HG03442 (cell line): Measurements from ENCODE around the gene EXTL2.
A peak's percentile ranks its signal among the peaks of the same experiment; 100 is the strongest.
"Not testable (repeated sequence)": the region's sequence is repeated elsewhere in the genome, so short reads cannot be mapped to it uniquely, and the experiment has no call there.

Experiments used
- ATAC-seq: cut with Tn5 transposase; IDR thresholded peaks from one replicate; pipeline ENCODE4 v1.9.1; 2021; ENCODE audit warnings: mild to moderate bottlenecking, moderate library complexity; ENCODE audit not compliant: unreplicated experiment

EXTL2 gene

DNA sequence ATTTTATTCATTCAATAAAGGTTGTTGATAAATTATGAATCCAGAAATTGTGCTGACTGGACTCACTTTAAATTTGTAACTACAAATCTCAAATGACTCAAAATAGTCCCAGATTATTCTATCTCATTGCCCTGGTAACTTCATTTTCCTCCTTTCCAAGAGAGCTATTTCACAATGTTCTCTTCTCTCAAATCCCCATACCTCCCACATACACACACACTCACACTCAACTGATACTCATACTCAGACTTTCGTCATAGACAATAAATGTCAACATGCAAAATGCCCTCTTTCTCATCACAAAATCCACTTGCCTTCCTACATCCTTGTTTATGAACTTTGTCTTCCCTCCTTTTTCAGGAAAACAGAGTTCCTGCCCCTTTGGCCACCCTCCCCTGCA, 33.3 kb downstream of the EXTL2 start:
- ATAC-seq = no peak

DNA sequence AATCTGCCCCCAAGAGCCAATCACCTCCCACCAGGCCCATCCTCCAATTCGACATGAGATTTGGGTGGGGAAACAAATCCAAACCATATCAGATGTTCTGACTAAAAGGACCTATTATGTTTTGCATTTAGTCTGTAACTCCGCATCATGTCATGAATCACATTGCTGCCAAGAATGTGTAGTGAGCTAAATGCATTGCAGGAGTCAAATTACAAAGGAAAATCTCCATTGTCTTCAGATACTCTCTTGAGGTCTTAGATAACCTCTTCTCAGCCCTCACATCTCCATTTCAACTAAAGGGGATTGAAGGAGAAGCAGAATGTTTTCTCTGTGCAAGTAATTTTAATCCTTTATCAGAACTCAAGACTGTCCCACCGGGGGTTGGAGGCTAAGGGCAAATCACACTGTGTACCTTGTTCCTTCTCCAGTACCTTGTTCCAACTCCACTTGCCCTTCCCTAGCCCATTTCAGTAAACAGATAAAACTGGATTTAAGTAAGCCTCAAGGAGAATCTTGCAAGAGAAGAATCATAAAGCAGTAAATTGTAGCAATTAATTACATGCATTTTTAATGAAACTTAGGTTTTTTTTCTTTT, 34.1 kb downstream of the EXTL2 start:
- ATAC-seq = no peak

DNA sequence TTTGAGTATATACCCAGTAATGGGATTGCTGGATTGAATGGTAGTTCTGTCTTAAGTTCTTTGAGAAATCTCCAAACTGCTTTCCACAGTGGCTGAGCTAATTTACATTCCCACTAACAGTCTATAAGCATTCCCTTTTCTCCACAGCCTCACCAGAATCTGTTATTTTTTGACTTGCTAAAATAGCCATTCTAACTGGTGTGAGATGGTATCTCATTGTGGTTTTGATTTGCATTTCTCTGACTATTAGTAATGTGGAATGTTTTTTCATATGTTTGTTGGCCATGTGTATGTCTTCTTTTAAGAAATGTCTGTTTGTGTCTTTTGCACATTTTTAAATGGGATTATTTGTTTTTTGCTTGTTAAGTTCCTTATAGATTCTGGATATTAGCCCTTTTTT, 39.5 kb downstream of the EXTL2 start:
- ATAC-seq = not testable (repeated sequence)

DNA sequence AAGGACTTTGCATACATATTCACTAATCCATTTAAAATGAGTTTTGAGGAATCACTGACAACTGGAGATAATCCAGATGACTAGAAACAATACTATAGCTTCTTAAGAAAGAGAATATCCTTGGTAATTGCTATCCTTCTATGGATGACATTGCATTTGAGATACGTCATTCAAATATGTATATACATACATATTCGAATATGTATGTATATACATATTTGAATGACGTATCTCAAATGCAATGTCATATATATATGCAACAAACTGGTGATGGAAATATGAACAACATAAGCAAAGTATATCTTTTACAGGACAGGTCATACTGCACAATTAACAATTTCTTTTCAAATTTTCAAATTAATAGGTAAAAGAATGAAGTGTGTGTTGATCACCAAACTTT, 41.7 kb downstream of the EXTL2 start:
- no peak for ATAC-seq

DNA sequence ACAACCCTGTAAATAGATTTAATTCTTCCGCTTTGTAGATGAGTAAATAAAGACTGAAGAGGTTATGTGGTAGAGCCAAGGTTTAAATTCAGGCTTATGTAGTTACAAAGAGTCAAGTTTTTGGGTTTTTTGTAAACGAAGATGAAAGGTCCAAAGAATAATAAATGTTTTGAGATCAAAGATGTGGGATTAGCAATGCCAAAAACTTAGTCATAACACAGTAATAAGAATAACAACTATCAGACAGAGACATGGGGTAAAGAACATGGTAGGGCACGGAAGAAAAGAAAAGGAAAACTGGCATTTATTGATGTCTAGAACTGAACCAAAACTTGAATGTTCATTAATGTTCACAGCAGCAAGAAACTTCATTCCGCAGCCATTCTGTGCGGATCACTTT, 42.9 kb downstream of the EXTL2 start:
- ATAC-seq = no peak

- no peak for ATAC-seq
Observed at GRCh38 chr1:100847361-100848082, 47.1 kb downstream of the EXTL2 start.

GRCh38 chr1:100843160-100843559, 51.5 kb downstream of the EXTL2 start:
- ATAC-seq = not testable (repeated sequence)

DNA sequence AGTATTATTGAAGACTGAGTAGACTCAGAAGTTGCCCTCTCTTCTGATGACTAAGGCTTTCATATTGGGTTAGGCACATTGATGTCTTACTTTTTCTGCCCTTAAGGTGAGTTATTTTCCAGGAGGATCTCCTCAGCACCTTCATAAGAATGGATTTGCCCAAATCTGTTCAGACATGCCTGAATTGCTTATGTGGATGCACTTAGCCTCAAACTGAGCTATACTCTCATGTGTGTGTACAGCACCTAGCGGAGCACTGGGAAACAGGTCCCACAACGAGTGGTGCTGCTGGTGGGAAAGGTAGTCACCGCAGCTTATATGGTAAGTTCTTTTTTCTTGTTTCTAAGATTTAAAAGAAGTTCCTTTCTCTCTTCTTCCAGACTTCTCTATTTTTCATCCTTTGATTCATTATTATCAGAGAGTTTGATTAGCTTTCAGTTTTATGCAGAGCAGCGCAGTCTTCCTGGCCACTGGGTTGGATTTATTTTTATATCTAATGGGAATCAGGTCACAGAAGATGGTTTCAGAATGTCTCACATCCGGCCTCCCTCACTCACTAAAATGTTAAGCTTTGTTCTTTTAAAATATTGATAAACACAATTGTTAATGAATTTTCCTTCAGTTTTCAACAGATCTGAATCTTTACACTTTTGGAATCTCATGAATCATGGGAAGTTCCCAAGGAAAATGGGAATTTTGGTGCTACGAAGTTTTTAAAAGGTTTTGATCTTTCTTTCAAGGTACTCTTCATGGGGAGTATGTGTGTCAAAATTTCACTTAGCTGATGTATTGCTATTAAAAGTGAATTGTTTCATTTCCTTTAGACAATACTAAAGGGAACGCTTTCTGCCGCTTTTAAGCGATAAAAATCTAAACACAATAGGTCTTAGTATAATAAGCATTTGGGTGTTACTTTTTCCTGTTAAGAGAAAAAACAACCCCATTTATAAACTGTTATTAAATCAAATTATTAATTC, 58.5 kb downstream of the EXTL2 start:
- ATAC-seq = no peak

- ATAC-seq = peak; percentile 66
Observed at GRCh38 chr1:100834777-100835660, 59.6 kb downstream of the EXTL2 start.

DNA sequence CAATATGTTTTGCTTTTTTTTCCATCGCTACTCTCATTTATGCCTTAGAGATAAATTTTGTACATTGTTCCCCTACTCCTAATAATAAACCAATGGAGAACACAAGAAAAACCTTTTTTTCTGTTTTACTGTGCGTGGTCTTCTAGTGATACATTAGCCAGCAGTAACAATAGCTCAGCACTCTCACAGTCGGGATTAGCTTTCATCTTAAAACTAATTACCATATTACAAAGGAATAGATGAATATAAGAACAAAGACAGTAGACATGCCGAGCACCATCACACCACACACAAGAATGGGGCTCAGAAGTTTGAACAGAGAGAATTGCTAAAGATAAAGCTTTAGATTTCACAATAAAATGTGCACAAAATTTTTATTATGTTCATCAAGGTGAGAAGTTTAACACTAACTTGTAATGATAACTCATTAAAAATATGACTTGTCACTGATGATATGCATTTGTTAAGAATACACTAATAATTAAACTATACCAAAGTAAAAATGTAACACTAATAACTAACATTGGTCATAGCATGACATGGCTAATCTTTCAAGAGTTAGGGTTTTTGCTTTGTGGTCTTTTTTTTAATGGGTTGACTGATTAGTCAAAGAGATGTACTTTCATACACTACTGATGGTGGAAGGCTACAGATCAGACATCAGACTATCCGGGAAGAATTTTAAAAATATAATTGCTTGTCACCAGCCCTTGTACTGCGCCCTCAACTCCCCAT, 61.8 kb downstream of the EXTL2 start:
- no peak for ATAC-seq

GRCh38 chr1:100825666-100826065, 69.0 kb downstream of the EXTL2 start:
- ATAC-seq = not testable (repeated sequence)
